ENCODE results near the gene PLPP4.

The PLPP4 gene

DNA sequence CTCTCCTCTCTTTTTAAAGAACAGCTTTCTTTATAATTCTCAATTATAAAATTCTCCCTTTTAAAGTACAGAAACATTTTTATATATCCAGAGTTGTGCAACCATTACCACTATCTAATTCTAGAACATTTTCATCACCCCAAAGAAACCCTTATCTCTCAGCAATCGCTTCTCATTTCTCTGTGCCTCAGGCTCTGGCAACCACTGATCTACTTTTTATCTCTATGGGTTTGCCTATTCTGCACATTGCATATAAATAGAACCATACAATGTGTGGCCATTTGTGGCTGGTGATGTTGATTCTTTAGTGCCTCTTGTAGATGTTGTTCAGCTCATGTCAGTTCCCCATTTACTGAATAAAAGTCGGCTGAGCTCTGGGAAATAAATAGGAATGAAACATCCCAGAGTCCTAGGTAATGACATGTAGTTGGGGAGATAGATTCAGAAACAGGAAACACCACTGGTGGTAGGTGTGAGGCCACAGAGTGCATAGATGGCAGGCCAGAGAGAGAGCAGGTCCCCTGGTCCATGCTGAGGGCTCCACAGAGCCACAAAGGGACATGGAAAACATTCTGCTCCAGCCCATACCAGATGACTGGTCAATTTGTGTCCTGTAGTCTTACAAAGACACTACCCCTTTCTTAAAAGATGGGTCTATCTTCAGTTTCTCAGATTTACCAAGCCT, 126.5 kb downstream of the PLPP4 start:
- DNase-seq (ENCODE audit: extremely low spot score), result no peak
- ChIA-PET CTCF (interaction anchor here (1.6 kb wide), 1 partner anchor 13 kb away, joined by 3 read pairs; no protein-coding TSS in a partner anchor), POLR2A (no interaction called here)
- TF ChIP-seq, protein P1, sequence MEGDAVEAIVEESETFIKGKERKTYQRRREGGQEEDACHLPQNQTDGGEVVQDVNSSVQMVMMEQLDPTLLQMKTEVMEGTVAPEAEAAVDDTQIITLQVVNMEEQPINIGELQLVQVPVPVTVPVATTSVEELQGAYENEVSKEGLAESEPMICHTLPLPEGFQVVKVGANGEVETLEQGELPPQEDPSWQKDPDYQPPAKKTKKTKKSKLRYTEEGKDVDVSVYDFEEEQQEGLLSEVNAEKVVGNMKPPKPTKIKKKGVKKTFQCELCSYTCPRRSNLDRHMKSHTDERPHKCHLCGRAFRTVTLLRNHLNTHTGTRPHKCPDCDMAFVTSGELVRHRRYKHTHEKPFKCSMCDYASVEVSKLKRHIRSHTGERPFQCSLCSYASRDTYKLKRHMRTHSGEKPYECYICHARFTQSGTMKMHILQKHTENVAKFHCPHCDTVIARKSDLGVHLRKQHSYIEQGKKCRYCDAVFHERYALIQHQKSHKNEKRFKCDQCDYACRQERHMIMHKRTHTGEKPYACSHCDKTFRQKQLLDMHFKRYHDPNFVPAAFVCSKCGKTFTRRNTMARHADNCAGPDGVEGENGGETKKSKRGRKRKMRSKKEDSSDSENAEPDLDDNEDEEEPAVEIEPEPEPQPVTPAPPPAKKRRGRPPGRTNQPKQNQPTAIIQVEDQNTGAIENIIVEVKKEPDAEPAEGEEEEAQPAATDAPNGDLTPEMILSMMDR (IDR thresholded peaks at IDR 0.05; ENCODE audit: control extremely low read depth, extremely low read depth, low read depth, missing control alignments), result no peak

DNA sequence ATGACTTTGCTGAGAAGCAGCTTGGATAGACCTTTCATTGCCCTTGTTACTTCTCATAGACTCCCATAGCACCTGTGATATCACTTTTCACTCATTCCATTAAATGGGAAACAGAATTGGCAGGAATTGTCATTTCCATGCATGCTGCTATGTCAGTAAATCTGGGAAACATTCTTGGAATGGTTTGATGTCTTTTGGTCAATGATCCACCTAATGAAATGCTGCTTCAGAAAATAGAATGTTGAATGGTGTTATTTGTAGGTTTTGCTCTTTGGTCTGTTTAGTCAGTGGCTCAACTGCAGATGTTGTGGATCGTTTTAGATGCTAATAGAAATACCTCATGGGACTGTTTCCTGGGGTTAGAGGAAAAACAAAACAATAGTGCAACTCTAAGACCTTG, 127.8 kb downstream of the PLPP4 start:
- TF ChIP-seq, protein P1 (IDR thresholded peaks at IDR 0.05; ENCODE audit: control extremely low read depth, extremely low read depth, low read depth, missing control alignments), result no peak
- ChIA-PET CTCF (interaction anchor here (1.5 kb wide), 1 partner anchor 9 kb away, joined by 3 read pairs; no protein-coding TSS in a partner anchor), POLR2A (no interaction called here)
- no peak for DNase-seq (ENCODE audit: extremely low spot score)

DNA sequence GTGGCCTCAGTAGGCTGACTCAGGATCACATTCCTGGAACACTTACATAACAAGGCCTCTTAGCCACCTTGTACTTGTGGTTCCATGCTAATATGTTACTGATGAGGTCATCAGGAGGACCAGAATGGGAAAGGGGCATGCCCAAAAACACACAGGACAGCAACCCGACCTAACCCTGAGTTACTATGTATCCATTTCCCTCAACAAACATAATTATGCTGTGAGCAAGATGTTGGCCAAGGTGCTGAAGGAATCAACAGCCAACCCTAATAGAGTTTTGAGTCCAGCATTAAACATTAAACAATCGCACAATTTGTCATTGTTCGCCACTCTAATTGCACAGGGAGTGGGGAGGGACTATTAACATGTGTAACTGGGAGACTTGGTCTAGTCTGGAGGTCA, 129.4 kb downstream of the PLPP4 start:
- CTCF ChIA-PET, result no interaction called here

DNA sequence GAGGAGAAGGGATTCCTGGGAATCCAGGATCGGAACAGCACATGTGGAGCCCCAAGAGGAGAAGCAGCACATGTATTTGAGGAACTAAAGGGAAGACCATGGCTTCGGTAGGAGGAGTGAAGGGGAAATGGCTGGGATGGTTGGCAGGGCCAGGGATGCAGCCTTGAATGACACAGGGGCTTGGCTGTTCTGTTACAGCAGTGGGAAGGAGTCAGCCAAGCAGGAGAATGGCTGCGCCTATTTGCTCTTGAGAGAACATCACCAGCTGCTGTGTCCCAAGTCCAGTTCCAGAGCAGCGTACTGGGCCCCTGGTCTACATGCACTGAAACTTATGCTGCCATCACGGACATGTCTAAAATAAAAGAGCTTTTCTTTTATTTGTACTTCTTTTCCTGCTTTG, 130.0 kb downstream of the PLPP4 start:
- ChIA-PET POLR2A (no interaction called here), CTCF (no interaction called here)
- DNase-seq (ENCODE audit: extremely low spot score), result no peak
- TF ChIP-seq, protein P1 (IDR thresholded peaks at IDR 0.05; ENCODE audit: control extremely low read depth, extremely low read depth, low read depth, missing control alignments), result no peak

More for the DNA sequence above, 129.4 kb downstream of the PLPP4 start:
- DNase-seq (ENCODE audit: extremely low spot score), result no peak
- TF ChIP-seq, protein P1 (IDR thresholded peaks at IDR 0.05; ENCODE audit: control extremely low read depth, extremely low read depth, low read depth, missing control alignments), result no peak
- POLR2A ChIA-PET, result no interaction called here

DNA sequence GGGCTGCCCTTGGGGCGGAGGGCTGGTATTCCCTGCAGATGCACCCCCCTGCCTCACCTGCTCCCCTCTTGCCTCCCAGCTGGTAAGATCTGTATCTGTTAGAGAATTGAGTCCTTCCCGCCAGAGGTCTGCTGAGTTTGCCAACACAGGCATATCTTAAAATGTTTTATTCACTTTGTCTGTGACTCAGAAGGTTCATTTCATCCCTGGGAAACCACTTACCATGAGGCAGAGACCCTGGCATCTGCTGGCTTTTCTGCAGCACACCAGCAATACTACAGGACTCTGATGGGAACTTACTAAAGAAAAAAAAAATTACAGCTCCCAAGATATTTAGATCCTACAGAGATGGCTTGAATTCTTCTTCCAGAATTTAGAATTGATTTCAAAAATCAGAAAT, 131.3 kb downstream of the PLPP4 start:
- no peak for DNase-seq (ENCODE audit: extremely low spot score)
- ChIA-PET POLR2A (no interaction called here), CTCF (no interaction called here)
- TF ChIP-seq, protein P1 (IDR thresholded peaks at IDR 0.05; ENCODE audit: control extremely low read depth, extremely low read depth, low read depth, missing control alignments), result no peak

DNA sequence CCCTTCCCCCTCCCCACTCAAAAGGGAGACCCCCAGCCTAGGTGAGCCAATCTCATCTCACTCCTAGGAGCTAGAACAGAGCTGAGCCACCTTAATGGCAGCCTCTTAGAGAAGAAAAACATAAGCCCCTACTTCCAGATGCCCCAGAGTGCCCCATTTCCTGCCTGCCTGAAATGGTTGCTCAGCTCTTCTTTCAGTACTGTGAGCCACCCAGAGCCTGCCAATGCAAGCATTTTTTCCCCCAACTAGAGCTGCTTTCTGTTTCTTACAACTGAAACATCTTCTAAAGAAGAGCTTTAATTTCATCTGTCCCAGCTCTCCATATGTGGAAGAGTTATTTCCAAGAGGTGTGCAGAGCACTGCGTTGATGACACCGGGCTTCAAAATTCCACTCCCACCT, 136.7 kb downstream of the PLPP4 start:
- DNase-seq (ENCODE audit: extremely low spot score), result no peak
- POLR2A ChIA-PET, result interaction anchor here (0.5 kb wide), 1 partner anchor 1368 kb away, joined by 8 read pairs; no protein-coding TSS in a partner anchor
- TF ChIP-seq, protein P1 (IDR thresholded peaks at IDR 0.05; ENCODE audit: control extremely low read depth, extremely low read depth, low read depth, missing control alignments), result no peak
- CTCF ChIA-PET, result interaction anchor here (1.1 to 1.2 kb wide), 2 partner anchors 11 to 17 kb away, joined by 3 read pairs; no protein-coding TSS in a partner anchor
